Measurements from ENCODE around the gene PCLO.

DNA sequence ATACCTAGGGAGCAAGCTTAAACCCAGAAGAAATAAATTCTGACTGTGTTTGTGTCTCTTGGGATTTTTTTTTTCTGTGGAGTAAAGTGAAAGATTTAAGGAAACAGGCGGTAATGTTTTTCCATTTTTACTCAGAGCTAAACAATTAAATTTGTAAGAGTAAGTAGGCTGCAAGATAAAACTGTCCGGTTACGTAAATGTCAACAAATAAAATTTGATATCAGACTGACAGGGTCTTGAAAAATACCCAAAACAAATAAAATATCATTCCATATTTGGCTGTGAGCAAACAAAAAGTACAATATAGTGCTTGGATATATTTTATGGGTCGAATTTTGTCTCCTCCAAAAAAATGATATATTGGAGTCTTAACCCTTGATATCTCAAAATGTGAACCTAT lies 217.6 kb downstream of the PCLO start:
- TF ChIP-seq CTCF (IDR thresholded peaks at IDR 0.05) (no peak), POLR2A (IDR thresholded peaks at IDR 0.05) (no peak)

Data from body of pancreas (tissue), 4 donors.